Measurements from ENCODE around the gene NELL2.

- TF ChIP-seq CTCF (conservative IDR thresholded peaks at IDR 0.05; ENCODE audit: low read depth, low read length) (no peak), EZH2 (IDR thresholded peaks at IDR 0.05; ENCODE audit: borderline replicate concordance, low read depth, low read length, poor library complexity, severe bottlenecking) (no peak)
These were observed 186.5 kb downstream of the NELL2 start for GRCh38 chr12:44689587-44689986.

Data from A673 (cell line).